H9 (cell line): ENCODE measurements around the gene CCDC92B. TPM values are rescaled to one million over a fixed set of nuclear protein-coding genes. Genes with fewer than 3 reads are reported as not detected.

Source experiments
- DNase-seq: peaks from one replicate; pipeline ENCODE4 v3.0.0-alpha.2; 2017
- H2AFZ ChIP-seq: one replicate; pipeline ENCODE4 v1.6.1; 2013; ENCODE audit warnings: mild to moderate bottlenecking, low read length, control low read depth, moderate library complexity
- H2AK5ac ChIP-seq: 2 replicates; pipeline ENCODE4 v1.6.1; 2013; ENCODE audit warnings: low read length, control low read depth, mixed read lengths; ENCODE audit not compliant: insufficient read length
- H2BK120ac ChIP-seq: one replicate; pipeline ENCODE4 v1.6.1; 2013; ENCODE audit warnings: low read depth, mild to moderate bottlenecking, low read length, control low read depth, inconsistent platforms; ENCODE audit not compliant: poor library complexity, severe bottlenecking
- H2BK12ac ChIP-seq: 2 replicates; pipeline ENCODE4 v1.6.1; 2013; ENCODE audit warnings: low read length, control low read depth, mixed read lengths, low read depth; ENCODE audit not compliant: insufficient read length
- H2BK15ac ChIP-seq: 2 replicates; pipeline ENCODE4 v1.6.1; 2013; ENCODE audit warnings: low read depth, low read length, control low read depth
- H2BK20ac ChIP-seq: one replicate; pipeline ENCODE4 v1.6.1; 2013; ENCODE audit warnings: low read depth, mild to moderate bottlenecking, low read length, control low read depth, inconsistent platforms; ENCODE audit not compliant: poor library complexity, severe bottlenecking
- H2BK5ac ChIP-seq: 2 replicates; pipeline ENCODE4 v1.6.1; 2013; ENCODE audit warnings: low read length, control low read depth, mixed read lengths; ENCODE audit not compliant: insufficient read length
- H3K14ac ChIP-seq: 2 replicates; pipeline ENCODE4 v1.6.1; 2013; ENCODE audit warnings: low read length, control low read depth; ENCODE audit not compliant: insufficient read depth
- H3K18ac ChIP-seq: 2 replicates; pipeline ENCODE4 v1.6.1; 2013; ENCODE audit warnings: low read depth, mild to moderate bottlenecking, mixed read lengths, low read length, control low read depth; ENCODE audit not compliant: insufficient read length
- H3K23ac ChIP-seq: 2 replicates; pipeline ENCODE4 v1.6.1; 2013; ENCODE audit warnings: low read length, control low read depth, mixed read lengths, low read depth; ENCODE audit not compliant: insufficient read length
- H3K23me2 ChIP-seq: 2 replicates; pipeline ENCODE4 v1.6.1; 2013; ENCODE audit warnings: low read depth, mild to moderate bottlenecking, mixed read lengths, low read length, control low read depth; ENCODE audit not compliant: insufficient read length, poor library complexity, severe bottlenecking
- H3K27ac ChIP-seq: 2 replicates; pipeline ENCODE4 v1.5.1; 2013; ENCODE audit warnings: low read length, control low read depth, mixed read lengths, low read depth; ENCODE audit not compliant: insufficient read length
- H3K27me3 ChIP-seq: 2 replicates; pipeline ENCODE4 v1.6.1; 2013; ENCODE audit warnings: low read length, control low read depth, inconsistent platforms; ENCODE audit not compliant: insufficient read depth
- H3K4ac ChIP-seq: 2 replicates; pipeline ENCODE4 v1.6.1; 2013; ENCODE audit warnings: low read depth, mild to moderate bottlenecking, control low read depth, inconsistent platforms, low read length, moderate library complexity
- H3K4me1 ChIP-seq: 2 replicates; pipeline ENCODE4 v1.6.1; 2013; ENCODE audit warnings: low read length, control low read depth, inconsistent platforms; ENCODE audit not compliant: insufficient read depth
- H3K4me2 ChIP-seq: 2 replicates; pipeline ENCODE4 v1.6.1; 2013; ENCODE audit warnings: low read length, control low read depth, mixed read lengths; ENCODE audit not compliant: insufficient read length, insufficient read depth
- H3K56ac ChIP-seq: 2 replicates; pipeline ENCODE4 v1.6.1; 2013; ENCODE audit warnings: low read depth, mild to moderate bottlenecking, mixed read lengths, low read length, control low read depth; ENCODE audit not compliant: insufficient read length
- H3K79me1 ChIP-seq: 2 replicates; pipeline ENCODE4 v1.6.1; 2013; ENCODE audit warnings: low read depth, mild to moderate bottlenecking, moderate library complexity, low read length, control low read depth, inconsistent platforms; ENCODE audit not compliant: insufficient read depth, poor library complexity, severe bottlenecking
- H3K79me2 ChIP-seq: 2 replicates; pipeline ENCODE4 v1.6.1; 2013; ENCODE audit warnings: low read length, control low read depth, inconsistent platforms; ENCODE audit not compliant: insufficient read depth
- H3K9ac ChIP-seq: 2 replicates; pipeline ENCODE4 v1.6.1; 2013; ENCODE audit warnings: low read length, control low read depth, mixed read lengths; ENCODE audit not compliant: insufficient read length; ENCODE audit errors: extremely low read depth
- H3K9me3 ChIP-seq: one replicate; pipeline ENCODE4 v1.6.1; 2013; ENCODE audit warnings: low read depth, low read length, inconsistent platforms; ENCODE audit not compliant: control insufficient read depth
- H3T11ph ChIP-seq: one replicate; pipeline ENCODE4 v1.6.1; 2013; ENCODE audit warnings: mild to moderate bottlenecking, low read length, control low read depth, inconsistent platforms
- H4K20me1 ChIP-seq: one replicate; pipeline ENCODE4 v1.6.1; 2013; ENCODE audit not compliant: control insufficient read depth, insufficient read length, insufficient read depth
- H4K5ac ChIP-seq: 2 replicates; pipeline ENCODE4 v1.6.1; 2013; ENCODE audit warnings: low read depth, mild to moderate bottlenecking, mixed read lengths, low read length, control low read depth; ENCODE audit not compliant: insufficient read length
- H4K8ac ChIP-seq: replicated peaks from 2 replicates; pipeline ENCODE4 v1.6.1; 2013; ENCODE audit warnings: low read length, control low read depth, mixed read lengths, low read depth; ENCODE audit not compliant: insufficient read length
- H4K91ac ChIP-seq: 2 replicates; pipeline ENCODE4 v1.6.1; 2013; ENCODE audit warnings: low read depth, mild to moderate bottlenecking, moderate library complexity, mixed read lengths, low read length, control low read depth; ENCODE audit not compliant: insufficient read length
- H3K27ac Mint-ChIP-seq, 3 experiments: 2 replicates in 2 of 3; 3 replicates in 1 of 3; pipeline ENCODE4 v1.8.0; 2020 to 2021; ENCODE audit warnings: mixed read lengths in 3 of 3, mild to moderate bottlenecking in 1 of 3, moderate library complexity in 1 of 3
- H3K27me3 Mint-ChIP-seq: 2 replicates; pipeline ENCODE4 v1.8.0; 2021; ENCODE audit warnings: low read depth, mild to moderate bottlenecking, moderate library complexity, mixed read lengths
- H3K36me3 Mint-ChIP-seq, 3 experiments: 2 replicates in 2 of 3; 3 replicates in 1 of 3; pipeline ENCODE4 v1.8.0; 2020 to 2021; ENCODE audit warnings: low read depth in 3 of 3, mixed read lengths in 3 of 3; ENCODE audit not compliant: insufficient read depth in 1 of 3
- H3K4me1 Mint-ChIP-seq, 2 experiments: 2 replicates each; pipeline ENCODE4 v1.8.0; 2020; ENCODE audit warnings: mixed read lengths in 2 of 2
- H3K4me3 Mint-ChIP-seq, 2 experiments: 2 replicates in 1 of 2; 3 replicates in 1 of 2; pipeline ENCODE4 v1.8.0; 2020 to 2021; ENCODE audit warnings: mild to moderate bottlenecking in 2 of 2, mixed read lengths in 2 of 2, moderate library complexity in 1 of 2
- H3K9me3 Mint-ChIP-seq, 2 experiments: 2 replicates in 1 of 2; 3 replicates in 1 of 2; pipeline ENCODE4 v1.8.0; 2020; ENCODE audit warnings: mild to moderate bottlenecking in 2 of 2, mixed read lengths in 2 of 2, moderate library complexity in 1 of 2
- CTCF ChIP-seq: fragments of 200-600 bp; sonication (generic); conservative IDR thresholded peaks from 3 replicates; pipeline ENCODE4 v1.8.0; 2021; ENCODE audit warnings: antibody characterized with exemption, mild to moderate bottlenecking
- WGBS: extraction: QIAGEN DNeasy Blood & Tissue Kit; methylation state at CpG from one replicate; pipeline ENCODE4 v1.1.7; 2013; ENCODE audit warnings: missing lambda C conversion rate, low lambda C conversion rate, mixed read lengths; ENCODE audit not compliant: insufficient read length; ENCODE audit errors: extremely low coverage; 5-methylcytosine and 5-hydroxymethylcytosine counted together
- total RNA-seq: library from RNA; stranded (reverse); gene quantifications from 2 replicates; pipeline ENCODE4 v1.2.1, GENCODE V29; 2021

CCDC92B gene
- total RNA-seq, 1 experiment from 2014 or later, result 8.0 TPM

GRCh38 chr17:2797637-2798036, 48.2 kb upstream of the CCDC92B start:
- H3K4me2 ChIP-seq, result no peak overlapping the region
- no peak overlapping the region for H3K4me3 Mint-ChIP-seq
- peaks cover 19 to 27% of the 10 kb centered on the region in 2 experiments for H3K4me1 Mint-ChIP-seq
- no peak overlapping the region; the same call in 1 of the 2 replicates for H3K14ac ChIP-seq
- no peak overlapping the region for H2BK5ac ChIP-seq
- no peaks in the 10 kb centered on the region for H3K79me2 ChIP-seq
- no peak overlapping the region for H4K91ac ChIP-seq
- no peaks in the 10 kb centered on the region for H3K9me3 ChIP-seq
- H3K79me1 ChIP-seq, result no peaks in the 10 kb centered on the region
- no peak overlapping the region for H4K5ac ChIP-seq
- H3K27me3 Mint-ChIP-seq, result no peaks in the 10 kb centered on the region
- H3K9me3 Mint-ChIP-seq, result no peaks in the 10 kb centered on the region
- no peak overlapping the region for H3K56ac ChIP-seq
- DNase-seq, result no peak
- no peaks in the 10 kb centered on the region; a peak in 1 of 7 replicates for H3K36me3 Mint-ChIP-seq
- no peak overlapping the region for H2BK120ac ChIP-seq
- TF ChIP-seq CTCF, result no peak
- H4K8ac ChIP-seq, result no peak overlapping the region
- peaks cover 5% of the 10 kb centered on the region for H4K20me1 ChIP-seq
- H2BK20ac ChIP-seq, result no peak overlapping the region
- H3K9ac ChIP-seq, result no peak overlapping the region
- WGBS, result no CpG with 5 or more reads among the region's 11 CpGs
- H3K4me1 ChIP-seq, result no peaks in the 10 kb centered on the region
- no peak overlapping the region for H3T11ph ChIP-seq
- no peak overlapping the region for H2AFZ ChIP-seq
- peak overlapping the region in 2 of 3 experiments; percentile 36 to 86; a peak in 2 of 7 replicates for H3K27ac Mint-ChIP-seq
- H2BK15ac ChIP-seq, result no peak overlapping the region
- H3K4ac ChIP-seq, result no peak overlapping the region
- no peaks in the 10 kb centered on the region for H3K27me3 ChIP-seq
- no peak overlapping the region for H3K27ac ChIP-seq
- no peak overlapping the region for H2BK12ac ChIP-seq
- no peak overlapping the region for H3K23ac ChIP-seq
- H3K23me2 ChIP-seq, result no peaks in the 10 kb centered on the region
- H3K18ac ChIP-seq, result no peak overlapping the region
- H2AK5ac ChIP-seq, result no peak overlapping the region
